GM19238 (cell line): ENCODE results near the gene CTRB2.
"Not testable (repeated sequence)": the region's sequence is repeated elsewhere in the genome, so short reads cannot be mapped to it uniquely, and the experiment has no call there.

Source experiments
- DNase-seq: peaks from one replicate; pipeline ENCODE4 v3.0.0; 2011; ENCODE audit warnings: low spot score; ENCODE audit not compliant: insufficient read length

The CTRB2 gene

DNA sequence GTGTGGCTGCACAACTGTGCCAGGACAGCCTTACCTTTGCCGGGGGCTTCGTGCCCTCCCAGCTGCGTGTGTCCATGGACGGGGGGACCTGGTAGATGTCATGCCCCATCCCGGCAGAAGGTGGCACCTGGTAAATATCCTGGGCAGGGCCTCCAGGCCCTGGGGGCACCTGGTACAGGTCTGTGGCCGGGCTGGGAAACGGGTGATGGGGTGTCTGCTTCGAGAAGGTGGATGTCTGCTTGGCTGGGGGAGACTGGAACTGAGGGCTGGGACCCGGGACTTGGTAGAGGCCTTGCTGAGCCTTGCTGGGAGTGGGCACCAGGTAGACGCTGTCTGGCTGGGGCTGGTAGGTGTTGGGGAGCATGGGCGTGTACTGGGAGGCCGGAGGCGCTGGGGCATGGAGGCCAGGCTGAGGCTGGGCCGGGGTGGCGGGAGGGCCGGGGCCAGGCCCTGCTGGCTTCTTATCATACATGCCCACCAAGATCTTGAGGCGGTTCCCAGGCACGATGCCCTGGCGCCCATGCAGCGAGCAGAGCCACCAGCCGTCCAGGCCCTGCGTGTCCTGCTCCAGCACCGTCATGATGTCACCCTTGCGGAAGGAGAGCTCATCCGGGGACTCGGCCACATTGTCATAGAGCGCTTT lies 35.6 kb upstream of the CTRB2 start:
- not testable (repeated sequence) for DNase-seq

- DNase-seq, result no peak
These were observed 35.0 kb upstream of the CTRB2 start for GRCh38 chr16:75241955-75242354.

- no peak for DNase-seq
These were observed 34.5 kb upstream of the CTRB2 start for GRCh38 chr16:75241412-75241811.

GRCh38 chr16:75240633-75241032 lies 33.7 kb upstream of the CTRB2 start:
- not testable (repeated sequence) for DNase-seq

GRCh38 chr16:75239542-75240122 lies 32.7 kb upstream of the CTRB2 start:
- DNase-seq, result no peak

DNA sequence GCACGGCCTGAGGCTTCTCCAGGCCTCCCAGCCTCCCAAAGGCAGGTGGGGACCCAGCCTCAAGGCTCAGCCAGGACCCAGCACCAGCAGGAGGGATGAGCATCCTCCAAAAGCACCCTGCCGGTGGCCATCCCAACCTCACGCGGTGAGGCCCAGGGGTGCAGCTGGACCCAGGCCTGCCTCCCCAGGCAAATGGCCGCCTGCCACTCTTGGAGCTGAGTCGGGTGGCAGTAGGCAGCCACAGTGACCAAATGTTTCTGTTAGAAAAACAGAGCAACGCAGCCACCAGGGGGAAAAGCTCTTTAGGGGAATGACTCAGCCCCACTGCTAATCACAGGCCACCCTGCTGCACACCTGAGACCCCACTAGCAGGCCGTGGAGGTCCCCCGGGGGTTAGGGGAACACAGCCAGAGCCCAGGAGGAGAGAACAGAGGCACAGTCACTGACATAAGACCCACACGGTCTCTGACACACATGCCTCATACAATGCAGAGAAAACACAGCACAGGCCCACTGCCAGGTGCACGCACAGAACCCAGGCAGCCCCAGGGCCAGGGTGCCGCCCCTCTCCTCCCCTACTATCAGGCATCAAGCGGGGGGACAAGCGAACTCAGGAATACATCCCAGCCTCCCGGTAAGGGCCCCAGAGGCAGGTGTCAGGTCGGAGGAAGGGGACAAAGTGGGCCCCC lies 32.0 kb upstream of the CTRB2 start:
- DNase-seq, result no peak

GRCh38 chr16:75238132-75238852 lies 31.3 kb upstream of the CTRB2 start:
- DNase-seq, result no peak

DNA sequence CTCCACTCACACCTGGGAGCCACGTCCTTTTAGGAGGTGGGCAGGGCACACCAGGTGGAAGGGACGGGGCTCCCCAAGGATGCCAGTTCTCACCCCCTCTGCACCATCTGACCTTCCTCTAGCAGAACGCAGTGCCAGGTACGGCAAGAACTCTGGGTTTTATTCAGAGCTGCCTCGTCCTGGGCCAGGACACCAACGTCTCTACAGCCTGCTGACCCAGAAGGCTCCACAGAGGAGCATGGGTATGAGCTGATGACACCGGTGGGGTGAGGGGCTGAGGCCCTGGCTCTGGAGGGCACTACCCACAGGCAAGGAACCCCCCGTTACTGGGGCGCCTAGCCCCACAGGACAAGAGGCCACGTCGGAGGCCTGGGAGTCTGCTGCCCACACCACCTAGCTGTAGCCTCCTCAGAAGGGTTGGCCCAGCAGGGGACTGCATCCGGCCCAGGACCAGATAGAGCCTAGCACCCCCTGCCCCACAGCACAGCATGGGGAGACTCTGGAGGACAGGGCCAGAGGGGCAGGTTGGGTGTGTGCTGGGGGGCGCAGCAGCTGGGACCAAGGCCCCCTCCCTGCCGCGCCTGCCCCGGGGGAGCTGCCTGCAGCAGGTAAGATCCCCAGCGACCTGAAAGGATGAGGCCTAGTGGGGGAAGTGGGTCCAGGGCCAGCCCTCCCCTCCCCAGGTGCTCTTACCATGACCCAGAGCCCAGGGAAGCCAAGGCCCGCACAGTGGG lies 30.6 kb upstream of the CTRB2 start:
- no peak for DNase-seq

- DNase-seq, result no peak
These were observed 29.9 kb upstream of the CTRB2 start for GRCh38 chr16:75236736-75237397.

DNA sequence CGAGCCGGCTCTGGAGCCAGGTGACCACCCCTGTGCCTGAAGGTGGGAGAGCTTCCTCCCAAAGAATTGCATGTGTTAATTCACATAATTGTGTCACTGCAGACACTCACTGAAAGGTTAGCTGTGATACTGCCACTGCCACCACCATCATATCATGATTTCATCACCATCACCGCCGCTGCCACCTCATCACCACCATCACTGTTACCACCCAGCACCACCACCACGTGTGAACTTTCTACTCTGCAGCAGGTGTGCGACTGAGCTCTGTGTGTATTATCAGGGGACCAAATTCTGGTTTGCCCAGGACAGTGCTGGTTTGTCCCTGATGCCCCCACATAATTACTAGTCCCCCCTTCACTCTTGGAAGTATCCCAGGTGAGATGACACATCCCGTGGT lies 29.3 kb upstream of the CTRB2 start:
- DNase-seq, result no peak

DNA sequence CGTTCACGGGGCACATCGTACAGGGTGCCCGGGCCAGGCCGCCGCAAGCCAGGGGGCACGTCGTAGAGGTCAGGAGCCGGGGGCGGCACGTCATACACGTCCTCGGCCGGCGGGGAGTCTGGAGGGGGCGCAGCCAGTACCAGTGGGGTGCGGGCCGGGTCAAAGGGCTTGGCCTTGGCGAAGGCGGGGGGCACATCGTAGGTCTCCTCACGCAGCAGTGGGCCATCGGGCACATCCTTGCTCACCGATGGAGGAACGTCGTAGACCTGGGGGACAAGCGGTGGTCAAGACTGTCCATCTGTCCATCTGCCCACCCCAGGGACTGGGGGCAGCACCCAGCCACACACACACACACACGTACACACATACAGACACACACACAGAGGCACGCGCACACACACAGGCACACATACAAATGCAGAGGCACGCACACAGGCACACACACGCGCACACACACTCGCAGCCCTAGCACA lies 28.8 kb upstream of the CTRB2 start:
- DNase-seq, result no peak

DNA sequence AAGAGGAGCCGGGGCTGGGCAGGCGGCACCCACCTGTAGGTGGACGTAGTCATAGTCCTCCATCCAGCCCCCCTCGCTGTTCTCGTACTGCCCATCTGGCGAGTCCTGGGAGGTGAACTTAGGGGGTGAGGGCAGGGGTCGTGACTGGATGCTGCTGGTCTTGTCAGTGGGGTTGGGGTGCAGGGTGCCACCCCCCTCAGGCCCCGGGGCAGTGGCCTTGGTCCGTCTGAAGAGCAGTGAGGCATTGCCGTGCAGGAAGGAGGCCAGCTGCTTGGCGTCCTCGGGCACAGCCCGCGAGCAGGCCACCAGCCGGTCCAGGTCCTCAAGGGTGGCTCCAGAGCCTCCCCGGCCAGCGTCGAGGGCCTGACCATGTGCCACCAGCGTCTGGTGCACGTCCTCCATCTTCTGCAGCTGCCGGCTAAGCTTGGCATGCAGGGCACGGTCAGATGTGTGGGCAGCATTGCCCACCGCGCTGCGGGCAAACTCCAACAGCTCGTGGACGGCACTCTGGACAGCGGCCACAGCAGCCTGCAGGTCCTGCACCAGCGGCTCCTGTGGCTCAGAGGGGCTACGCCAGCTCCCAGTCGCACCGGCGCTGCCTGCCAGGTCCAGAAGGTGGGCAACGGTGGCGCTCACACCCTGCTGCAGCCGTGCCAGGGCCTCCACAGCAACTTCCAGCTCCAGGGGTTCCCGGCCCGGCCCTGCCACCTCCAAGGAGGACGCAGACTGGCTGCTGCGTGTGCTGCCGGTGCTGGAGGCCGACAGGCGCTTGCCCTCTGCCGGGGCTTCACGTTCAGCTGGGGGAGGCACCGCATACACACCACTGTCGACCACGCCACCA lies 28.1 kb upstream of the CTRB2 start:
- no peak for DNase-seq

GRCh38 chr16:75233611-75233938 lies 26.6 kb upstream of the CTRB2 start:
- no peak for DNase-seq

- no peak for DNase-seq
These were observed 24.6 kb upstream of the CTRB2 start for GRCh38 chr16:75231570-75231969.

GRCh38 chr16:75230471-75231110 lies 23.6 kb upstream of the CTRB2 start:
- no peak for DNase-seq

DNA sequence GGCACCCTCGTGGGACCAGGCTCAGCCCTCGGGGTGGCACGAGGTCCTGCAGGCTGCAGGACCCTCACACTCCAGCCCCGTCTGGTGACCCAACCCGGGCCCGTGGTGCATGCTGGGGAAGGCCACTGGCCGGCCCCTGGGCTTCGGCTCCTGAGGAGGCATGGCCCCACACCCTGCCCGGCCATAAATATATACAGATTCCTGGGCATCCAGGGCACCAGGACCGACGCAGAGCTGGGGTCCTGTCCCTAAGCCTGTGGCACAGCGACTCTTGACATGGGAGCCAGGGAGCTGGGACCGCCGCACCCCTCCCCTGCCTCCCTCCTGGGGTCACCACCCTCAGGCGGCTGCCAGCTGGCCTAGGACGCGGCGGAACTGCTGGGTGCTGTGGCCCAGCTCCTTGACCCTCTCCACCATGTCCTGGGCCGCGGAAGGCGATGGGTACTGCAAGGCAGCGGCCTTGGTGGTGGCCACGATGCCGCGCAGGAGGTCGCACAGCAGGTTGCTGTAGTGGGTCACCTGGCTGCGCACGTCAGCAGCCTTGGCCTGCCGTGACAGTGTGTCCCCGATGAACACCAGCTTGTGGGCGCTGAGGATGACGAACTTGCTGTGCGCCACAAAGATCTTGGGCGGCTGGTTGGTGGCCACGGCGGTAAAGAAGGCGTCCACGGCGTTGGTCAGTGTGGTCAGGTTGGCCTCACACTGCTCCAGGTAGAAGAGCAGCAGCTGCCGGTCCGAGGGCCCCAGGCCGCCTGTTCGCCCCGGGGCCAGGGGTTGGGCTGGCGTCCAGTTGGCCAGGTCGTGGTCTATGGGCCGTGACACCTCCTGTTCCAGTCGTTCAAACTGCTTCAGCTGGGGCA lies 22.4 kb upstream of the CTRB2 start:
- no peak for DNase-seq

GRCh38 chr16:75228143-75228976 lies 21.4 kb upstream of the CTRB2 start:
- no peak for DNase-seq
